SK-N-DZ (cell line): ENCODE measurements around the gene NPR1.
"Not testable (repeated sequence)": the region's sequence is repeated elsewhere in the genome, so short reads cannot be mapped to it uniquely, and the experiment has no call there.

ENCODE experiments used
- DNase-seq: peaks from one replicate; pipeline ENCODE4 v3.0.0-alpha.2; 2015; ENCODE audit warnings: low spot score

NPR1 gene

DNA sequence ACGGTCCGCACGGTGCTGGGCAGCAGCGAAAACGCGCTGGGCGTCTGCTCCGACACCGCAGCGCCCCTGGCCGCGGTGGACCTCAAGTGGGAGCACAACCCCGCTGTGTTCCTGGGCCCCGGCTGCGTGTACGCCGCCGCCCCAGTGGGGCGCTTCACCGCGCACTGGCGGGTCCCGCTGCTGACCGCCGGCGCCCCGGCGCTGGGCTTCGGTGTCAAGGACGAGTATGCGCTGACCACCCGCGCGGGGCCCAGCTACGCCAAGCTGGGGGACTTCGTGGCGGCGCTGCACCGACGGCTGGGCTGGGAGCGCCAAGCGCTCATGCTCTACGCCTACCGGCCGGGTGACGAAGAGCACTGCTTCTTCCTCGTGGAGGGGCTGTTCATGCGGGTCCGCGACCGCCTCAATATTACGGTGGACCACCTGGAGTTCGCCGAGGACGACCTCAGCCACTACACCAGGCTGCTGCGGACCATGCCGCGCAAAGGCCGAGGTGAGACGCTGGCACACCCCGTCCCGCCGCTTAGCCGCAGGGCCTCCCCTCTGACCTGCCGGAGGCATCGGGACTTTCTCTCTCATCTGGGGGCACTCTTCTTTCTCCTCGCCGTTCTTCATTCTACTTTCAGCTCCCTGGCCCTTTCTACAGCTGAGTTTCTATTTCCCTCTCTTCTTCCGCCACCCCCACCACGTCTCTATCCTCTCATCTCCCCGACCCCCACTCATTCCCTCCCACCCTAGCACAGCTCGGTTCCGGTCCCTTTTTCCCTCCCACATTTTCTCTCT, 1.0 kb downstream of the NPR1 start:
- peak; percentile 52 for DNase-seq

DNA sequence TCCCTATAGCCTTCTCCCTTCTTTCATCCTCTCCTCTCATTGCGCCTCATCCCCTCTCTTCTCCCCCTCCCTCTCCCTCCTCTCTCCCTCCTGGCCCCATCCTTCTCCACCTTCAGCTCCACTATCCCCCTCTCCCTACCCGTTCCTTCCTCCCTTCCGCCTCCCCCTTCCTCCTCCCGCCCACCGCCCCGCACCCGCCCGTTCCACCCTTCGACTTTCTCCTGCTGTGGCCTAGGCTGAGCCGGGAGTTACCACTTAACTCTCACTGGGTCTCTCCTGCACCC, 1.6 kb downstream of the NPR1 start:
- DNase-seq = peak; percentile 35

DNA sequence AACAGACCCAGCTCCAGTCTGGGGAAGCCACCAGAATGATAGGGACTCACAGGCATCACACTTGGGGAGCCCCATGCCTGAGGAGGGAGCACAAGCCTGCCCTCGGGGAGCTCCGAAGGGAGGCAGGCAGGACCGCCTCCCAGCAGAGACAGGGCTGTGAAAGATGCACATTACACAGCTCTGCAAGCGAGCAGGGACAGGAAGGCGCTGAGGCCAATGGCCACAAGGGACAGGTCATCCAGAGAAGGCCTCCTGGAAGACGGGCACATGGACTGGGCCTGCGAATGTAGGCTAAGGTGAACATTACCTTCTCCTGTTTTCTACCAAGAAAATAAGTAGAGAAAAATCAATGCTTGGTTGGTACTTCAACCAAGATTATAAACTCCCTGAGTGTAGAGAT, 4.2 kb downstream of the NPR1 start:
- no peak for DNase-seq

DNA sequence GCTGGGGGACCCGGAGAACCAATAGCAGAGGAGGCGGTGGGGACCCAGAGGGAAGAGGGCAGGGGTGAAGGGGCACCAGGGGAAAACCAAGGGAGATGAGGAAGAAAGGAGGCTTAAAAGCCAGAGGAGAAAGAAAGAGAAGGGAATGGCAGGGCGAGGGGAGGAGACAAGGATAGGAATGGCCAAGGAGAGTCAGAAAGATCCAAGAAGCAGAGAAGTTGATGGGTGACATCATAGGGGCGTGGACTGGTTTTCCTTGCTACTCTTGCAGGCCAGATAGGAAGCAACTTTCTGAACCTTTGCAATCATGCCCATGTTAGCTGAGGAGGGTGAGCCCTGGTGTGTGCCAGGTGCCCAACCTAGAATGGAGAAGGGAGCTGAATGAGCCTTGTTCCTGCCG, 5.4 kb downstream of the NPR1 start:
- no peak for DNase-seq

DNA sequence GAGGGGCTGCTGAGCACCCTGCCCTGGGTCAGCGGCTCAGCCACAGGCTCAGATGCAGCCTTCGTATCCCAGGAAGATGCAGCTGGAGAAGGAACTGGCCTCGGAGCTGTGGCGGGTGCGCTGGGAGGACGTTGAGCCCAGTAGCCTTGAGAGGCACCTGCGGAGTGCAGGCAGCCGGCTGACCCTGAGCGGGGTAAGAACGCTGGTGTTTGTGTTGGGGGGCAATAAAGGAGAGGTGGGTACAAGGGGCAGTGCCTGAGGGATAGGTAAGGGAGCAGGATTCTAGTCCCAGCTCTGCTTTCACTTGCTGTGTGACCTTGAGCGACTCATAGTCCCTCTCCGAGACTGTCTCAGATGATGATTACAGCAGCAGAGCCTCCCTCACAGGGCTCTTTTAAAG, 6.4 kb downstream of the NPR1 start:
- DNase-seq = no peak

DNA sequence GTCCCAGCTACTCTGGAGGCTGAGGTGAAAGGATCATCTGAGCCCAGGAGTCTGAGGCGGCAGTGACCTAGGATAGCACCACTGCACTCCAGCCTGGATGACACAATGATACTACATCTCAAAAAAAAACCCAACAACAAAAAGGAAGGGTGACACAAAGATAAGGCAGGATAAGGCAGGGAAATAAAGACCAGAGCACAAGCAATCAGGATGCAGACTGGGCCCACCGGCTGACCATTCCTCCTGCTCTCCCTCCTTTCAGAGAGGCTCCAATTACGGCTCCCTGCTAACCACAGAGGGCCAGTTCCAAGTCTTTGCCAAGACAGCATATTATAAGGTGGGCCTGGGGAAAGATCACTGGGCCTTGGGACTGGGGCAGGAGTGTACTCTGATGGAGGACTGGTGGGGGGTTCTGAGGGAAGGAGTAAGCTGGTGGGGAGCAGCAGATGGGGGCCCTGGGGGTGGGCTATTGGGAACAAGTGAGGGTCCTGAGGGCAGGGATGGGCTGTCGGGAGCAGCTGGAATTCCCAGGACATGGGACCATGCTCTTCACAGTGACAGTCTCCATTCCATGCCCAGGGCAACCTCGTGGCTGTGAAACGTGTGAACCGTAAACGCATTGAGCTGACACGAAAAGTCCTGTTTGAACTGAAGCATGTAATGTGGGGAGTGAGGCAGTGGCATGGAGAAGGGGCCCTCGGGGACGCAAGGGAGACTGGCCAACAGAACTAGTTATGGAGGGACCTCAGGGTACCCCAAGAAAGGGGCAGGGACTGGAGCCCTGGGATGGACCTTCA, 7.3 kb downstream of the NPR1 start:
- no peak for DNase-seq

DNA sequence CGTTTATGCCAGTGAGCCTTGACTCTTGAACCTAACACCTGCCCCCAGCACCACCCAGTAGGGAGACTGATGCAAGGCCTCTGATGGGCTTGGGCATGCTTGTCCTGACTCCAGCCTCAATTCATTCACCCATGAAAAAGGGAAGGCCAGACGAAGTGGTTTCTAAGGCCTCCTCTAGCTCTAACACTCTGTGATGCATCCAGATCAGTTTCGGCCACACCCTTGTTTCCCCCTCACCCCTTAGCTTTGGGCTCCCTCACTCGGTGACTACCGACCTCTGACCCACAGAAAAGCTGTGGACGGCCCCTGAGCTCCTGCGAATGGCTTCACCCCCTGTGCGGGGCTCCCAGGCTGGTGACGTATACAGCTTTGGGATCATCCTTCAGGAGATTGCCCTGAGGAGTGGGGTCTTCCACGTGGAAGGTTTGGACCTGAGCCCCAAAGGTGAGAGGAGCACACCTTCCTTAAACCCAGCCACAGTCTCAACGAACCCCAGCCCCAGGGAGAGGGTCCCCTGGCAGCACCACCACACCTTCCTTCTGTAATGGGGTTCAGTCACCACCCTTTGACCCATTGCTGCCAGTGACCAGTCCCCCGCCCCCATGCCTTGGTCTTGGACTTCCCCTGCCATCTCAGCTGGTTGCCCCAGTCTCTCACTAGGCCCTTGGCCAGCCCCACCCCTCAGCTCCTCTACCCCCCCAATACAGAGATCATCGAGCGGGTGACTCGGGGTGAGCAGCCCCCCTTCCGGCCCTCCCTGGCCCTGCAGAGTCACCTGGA, 9.0 kb downstream of the NPR1 start:
- no peak for DNase-seq

DNA sequence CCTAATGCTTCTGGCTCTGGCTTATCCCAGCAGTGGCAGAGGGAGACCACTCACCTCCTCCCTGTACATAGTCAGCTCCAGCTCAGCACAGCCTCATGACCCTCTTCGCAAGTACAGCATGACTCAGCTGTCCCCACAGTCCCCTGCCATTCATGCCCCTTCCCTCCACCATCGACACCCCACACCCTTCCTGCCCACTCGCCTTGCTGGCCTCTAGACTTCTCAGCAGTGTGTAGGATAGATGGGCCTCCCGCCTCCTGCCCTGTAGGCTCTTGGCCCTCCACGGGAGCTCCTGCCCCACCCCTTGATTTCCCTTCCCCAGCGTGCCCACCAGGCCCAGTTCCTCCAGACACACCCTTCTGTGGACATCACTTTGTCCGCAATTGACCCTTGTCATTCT, 9.8 kb downstream of the NPR1 start:
- no peak for DNase-seq

DNA sequence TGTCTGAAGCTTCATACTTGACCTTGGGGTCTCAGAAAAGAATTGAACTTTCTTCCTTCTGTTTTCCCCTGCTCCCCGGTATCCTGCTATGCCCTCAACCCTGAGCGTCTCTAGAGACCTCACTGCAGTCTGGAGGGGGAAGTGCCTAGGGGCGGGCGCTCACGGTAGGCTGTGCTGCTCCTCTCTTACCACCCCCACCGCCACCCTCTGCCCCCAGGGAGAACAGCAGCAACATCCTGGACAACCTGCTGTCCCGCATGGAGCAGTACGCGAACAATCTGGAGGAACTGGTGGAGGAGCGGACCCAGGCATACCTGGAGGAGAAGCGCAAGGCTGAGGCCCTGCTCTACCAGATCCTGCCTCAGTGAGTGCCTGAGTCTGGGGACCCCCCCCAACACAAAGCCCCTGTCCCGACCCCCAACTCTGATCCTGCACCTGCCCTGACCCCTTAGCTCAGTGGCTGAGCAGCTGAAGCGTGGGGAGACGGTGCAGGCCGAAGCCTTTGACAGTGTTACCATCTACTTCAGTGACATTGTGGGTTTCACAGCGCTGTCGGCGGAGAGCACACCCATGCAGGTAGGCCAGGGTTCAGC, 10.3 kb downstream of the NPR1 start:
- DNase-seq = no peak

DNA sequence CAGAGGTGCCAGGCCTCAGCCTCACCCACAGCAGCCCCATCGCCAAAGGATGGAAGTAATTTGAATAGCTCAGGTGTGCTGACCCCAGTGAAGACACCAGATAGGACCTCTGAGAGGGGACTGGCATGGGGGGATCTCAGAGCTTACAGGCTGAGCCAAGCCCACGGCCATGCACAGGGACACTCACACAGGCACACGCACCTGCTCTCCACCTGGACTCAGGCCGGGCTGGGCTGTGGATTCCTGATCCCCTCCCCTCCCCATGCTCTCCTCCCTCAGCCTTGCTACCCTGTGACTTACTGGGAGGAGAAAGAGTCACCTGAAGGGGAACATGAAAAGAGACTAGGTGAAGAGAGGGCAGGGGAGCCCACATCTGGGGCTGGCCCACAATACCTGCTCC, 15.0 kb downstream of the NPR1 start:
- no peak for DNase-seq

DNA sequence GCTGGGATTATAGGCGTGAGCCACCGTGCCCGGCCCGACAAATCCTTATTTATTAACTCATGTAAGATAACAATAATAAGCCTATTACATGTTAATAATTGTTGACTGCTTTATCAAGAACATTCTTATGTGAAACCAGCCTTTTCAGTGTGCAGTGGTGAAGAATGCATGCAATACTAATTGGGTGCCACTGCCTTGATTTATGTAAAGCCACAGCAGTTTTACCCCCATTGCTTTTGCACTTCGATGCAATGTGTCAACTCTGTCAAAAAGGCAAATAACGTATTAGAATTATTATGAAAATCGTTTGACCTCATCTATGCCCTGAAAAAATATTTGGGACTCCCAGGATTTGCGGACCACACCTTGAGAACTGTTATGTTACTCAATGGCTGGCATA, 18.3 kb downstream of the NPR1 start:
- no peak for DNase-seq

DNA sequence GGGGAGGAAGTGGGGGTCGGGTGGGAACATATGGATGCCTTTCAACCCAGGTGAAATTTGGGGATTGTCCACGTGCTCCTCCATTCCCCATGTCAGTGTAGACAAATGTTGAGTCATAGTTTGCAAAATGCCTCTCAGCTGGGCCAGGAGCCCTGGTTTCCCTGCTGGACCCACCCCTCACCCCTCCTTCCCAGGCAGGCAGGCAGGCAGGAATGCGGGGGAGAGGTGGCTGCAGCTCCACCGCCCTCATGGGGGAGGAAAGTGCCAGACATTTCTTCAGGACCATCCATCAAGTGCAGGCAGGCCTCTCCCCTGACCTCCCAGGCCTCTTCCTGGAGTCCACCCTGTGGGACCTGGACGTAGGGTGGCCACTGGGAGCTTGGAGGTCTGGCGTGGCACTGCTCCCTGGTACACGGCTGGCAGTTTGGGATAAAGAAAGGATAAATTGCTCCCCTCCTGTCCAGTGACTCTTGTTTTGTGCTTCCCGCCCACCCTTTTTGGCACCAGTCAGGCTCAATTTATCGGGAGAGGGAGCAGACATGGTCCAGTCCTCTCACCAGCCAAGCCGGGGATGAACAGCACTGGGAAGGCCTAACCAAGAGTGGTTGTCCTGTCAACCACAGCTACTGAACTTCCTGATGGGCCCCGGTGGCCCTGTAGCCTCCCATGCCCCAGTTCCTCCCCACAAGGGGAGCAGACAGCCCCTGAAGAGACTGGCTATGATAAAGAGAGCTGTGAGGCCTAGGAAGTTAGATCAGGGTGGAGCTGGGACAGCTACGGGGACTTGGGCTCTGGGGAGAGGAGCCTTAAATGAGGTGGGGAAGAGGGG, 18.9 kb downstream of the NPR1 start:
- peak; percentile 91 for DNase-seq

DNA sequence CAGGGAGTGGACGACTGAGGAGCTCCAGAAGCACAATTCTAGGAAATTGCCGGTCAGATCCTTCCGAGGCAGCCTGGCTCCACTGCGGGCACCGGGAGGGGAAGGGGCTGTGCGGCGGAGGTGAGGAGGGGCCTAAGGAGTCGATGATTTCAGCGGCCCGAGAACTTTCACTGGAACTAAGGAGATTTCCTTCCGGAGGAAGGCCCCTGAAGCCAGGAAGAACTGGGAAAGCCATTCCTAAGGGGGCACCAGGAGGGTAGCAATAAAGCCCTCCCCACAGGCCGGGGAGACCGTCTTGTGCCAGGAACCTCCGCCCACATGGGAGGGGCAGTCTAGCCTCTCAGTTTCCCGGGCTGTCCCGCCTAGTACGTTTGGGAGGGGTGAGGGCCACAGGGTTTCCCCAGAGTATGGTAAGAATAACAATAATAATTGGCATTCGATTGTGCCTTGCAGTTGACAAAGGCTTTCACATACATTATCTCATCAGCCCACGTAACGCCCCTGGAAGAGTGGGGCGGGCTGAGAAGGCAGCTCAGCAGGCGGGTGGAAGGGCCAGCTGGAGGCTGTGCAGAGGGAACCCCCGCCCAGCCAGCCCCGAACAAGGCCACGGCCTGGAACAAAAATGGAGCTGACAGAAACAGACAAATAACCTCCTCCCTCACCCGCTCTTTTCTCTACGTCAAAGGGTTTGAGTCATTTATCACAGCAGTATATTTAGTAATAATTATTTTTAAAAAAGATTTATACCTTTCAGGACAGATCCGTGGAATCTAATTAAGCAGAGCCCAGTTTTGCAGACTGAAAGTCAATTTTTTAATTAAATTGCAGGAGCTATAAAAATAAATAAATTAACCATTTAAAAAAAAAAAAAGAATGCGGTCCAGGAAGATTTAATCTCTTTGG, 19.8 kb downstream of the NPR1 start:
- peak; percentile 83 for DNase-seq

DNA sequence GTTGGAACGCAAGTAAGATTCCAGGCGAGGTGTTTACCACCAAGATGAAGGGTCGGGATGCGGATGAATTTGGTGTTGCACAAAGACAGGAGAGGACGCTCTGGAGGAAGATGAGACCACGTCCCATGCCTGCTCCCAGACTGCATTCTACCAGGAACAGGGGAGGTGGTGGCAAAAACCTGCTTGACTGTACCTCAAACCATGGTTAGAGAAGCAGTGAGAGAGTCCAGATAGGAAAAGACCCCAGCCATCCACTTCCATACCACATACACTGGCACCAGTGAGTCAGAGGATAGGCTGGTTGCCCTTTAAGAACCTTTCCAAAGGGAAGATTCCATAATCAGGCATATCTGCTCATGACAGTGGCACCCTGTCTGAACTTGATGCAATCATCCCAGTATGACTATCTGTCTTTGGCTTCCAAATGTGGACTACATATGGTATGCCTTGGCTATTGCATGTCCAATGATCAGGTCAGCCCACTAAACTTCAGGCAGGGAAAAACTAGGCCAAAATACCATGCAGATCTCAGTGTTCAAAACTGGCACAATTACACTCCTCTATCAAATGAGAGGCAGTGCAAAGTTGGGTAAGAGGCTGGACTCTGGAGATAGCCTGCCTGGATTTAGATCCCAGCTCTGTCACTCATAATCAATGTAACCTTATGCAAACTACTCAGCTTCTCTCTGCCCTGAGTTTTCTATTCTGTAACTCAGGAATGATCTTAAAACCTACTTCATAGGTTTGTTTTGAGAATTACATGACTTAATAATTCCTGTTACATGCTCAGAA, 20.6 kb downstream of the NPR1 start:
- DNase-seq = peak; percentile 65

DNA sequence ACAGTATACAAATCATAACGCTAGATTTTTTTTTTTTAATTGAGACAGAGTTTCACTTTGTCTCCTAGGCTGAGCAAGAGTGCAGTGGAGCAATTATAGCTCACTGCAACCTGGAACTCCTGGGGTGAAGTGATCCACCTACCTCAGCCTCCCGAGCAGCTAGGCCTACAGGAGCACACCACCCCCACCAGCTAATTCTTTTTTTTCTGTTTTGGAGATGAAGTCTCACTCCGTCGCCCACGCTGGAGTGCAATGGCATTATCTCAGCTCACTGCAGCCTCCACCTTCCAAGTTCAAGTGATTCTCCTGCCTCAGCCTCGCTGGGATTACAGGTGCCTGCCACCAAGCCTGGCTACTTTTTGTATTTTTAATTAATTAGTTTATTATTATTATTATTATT, 21.3 kb downstream of the NPR1 start:
- no peak for DNase-seq

DNA sequence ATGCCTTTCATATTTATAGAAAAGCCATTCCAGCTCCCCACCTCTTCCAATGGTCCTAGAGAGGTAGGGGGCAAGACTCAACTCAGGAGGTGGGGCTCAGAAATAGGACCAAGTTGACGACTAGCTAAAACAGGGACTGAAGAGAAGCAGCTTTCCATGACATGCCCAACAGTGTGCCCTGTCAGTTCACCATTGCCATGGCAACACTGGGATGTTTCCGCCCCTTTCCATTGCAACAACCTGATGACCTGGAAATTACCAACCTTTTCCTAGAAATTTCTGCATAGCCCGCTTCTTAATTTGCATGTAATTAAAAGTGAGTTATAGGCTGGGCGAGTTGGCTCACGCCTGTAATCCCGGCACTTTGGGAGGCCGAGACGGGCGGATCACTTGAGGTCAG, 27.0 kb downstream of the NPR1 start:
- no peak for DNase-seq

DNA sequence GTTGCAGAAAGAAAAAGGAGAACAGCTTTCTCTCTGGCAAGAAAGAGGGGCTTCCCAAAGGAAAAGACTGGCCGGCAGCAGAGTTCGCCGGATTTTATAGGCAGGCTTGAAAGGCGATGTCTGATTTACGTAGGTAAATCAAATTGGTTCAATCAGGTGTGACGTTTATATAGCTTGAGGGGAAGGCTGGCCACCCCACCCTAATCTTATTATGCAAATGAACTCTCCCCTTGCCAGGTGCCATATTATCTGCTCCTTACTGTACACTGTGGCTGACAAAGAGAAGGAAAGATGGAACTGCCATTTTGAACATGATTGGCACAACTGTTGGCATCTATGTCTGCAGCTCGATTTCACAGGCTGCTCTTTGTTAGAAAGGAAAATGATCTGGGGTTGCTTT, 32.5 kb downstream of the NPR1 start:
- peak; percentile 76 for DNase-seq

DNA sequence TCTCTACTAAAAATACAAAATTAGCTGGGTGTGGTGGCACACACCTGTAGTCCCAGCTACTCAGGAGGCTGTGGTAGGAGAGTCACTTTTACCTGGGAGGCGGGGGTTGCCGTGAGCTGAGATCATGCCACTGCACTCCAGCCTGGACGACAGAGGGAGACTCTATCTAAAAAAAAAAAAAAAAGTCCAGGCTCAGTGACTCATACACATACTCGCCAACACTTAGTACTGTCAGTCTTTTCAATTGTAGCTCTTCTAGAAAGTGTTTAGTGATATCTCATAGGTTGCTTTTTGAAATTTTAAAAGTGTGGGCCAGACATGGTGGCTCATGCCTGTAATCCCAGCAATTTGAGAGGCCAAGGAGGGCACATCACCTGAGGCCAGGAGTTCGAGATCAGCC, 37.7 kb downstream of the NPR1 start:
- DNase-seq = not testable (repeated sequence)

DNA sequence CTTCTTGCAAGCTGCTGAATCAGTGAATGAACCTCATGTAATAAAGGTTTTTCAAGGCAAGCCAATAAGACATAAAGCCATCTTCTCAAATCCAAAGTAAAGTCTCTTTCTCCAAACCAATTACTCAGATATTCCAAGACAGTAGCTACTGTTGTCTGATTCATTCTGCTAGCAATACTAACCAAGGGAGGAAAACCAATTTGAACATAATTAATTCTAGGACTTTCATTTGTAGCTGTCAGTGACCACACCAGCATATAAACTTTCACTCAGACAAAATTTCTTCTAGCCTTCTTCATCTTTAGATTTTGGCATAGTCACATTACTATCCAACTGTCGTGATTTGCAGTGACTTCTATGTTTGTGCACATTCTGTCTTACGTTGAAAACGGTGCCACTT, 38.8 kb downstream of the NPR1 start:
- no peak for DNase-seq
